Panc1 (cell line): ENCODE data around the gene WWOX. TPM values are rescaled to one million over a fixed set of nuclear protein-coding genes. Genes with fewer than 3 reads are reported as not detected.

Source experiments
- ATAC-seq: fragments of 200-7000 bp; cut with Tn5 transposase; 2 replicates; pipeline ENCODE4 v1.9.1; 2020; ENCODE audit warnings: mild to moderate bottlenecking, moderate library complexity
- BruUV-seq: library from RNA; stranded (reverse); fragments of 400-500 nt; replicated peaks from 2 replicates; lab custom pipeline; 2021; lab: Mats Ljungman, UMichigan
- CTCF ChIA-PET: fragments of 300-600 bp; sonication (Branson Sonifier 250); formaldehyde crosslinking; loops from one replicate; lab custom pipeline; 2022; ENCODE audit warnings: antibody characterized with exemption; lab: Charles Lee
- POLR2A ChIA-PET: fragments of 300-600 bp; sonication (Branson Sonifier 250); formaldehyde crosslinking; loops from one replicate; lab custom pipeline; 2022; ENCODE audit warnings: antibody characterized with exemption; lab: Charles Lee
- DNase-seq: peaks from one replicate; pipeline ENCODE4 v3.0.0-alpha.2; 2010; ENCODE audit warnings: low read depth, low spot score
- H3K27ac ChIP-seq: 2 replicates; pipeline ENCODE4 v1.5.1; 2011; ENCODE audit warnings: mild to moderate bottlenecking, low read length, inconsistent platforms
- H3K27me3 ChIP-seq: fragments of 200-500 bp; sonication (Bioruptor generic); 2 replicates; pipeline ENCODE4 v1.6.0; 2014; ENCODE audit warnings: low read length, inconsistent platforms; ENCODE audit not compliant: control insufficient read depth, insufficient read depth
- H3K36me3 ChIP-seq: fragments of 200-500 bp; sonication (Bioruptor generic); 2 replicates; pipeline ENCODE4 v1.5.1; 2014; ENCODE audit warnings: inconsistent platforms, mild to moderate bottlenecking, low read length, moderate library complexity; ENCODE audit not compliant: control insufficient read depth, insufficient read depth
- H3K4me1 ChIP-seq: 2 replicates; pipeline ENCODE4 v1.5.1; 2011; ENCODE audit warnings: inconsistent platforms, mild to moderate bottlenecking, low read length, moderate library complexity; ENCODE audit not compliant: control insufficient read depth, insufficient read depth
- H3K4me3 ChIP-seq, 2 experiments: 2 replicates each; pipeline ENCODE4 v1.5.1; 2011 to 2012; ENCODE audit warnings: low read depth in 2 of 2, low read length in 2 of 2, mild to moderate bottlenecking in 2 of 2, inconsistent platforms in 1 of 2, moderate library complexity in 1 of 2
- H3K9me3 ChIP-seq: fragments of 200-500 bp; sonication (Bioruptor generic); 2 replicates; pipeline ENCODE4 v1.5.1; 2014; ENCODE audit warnings: low read depth, mild to moderate bottlenecking, inconsistent platforms, low read length, moderate library complexity; ENCODE audit not compliant: control insufficient read depth, insufficient read depth
- POLR2AphosphoS5 ChIP-seq: IDR thresholded peaks from 2 replicates; pipeline ENCODE4 v1.6.1; 2012; ENCODE audit warnings: mild to moderate bottlenecking, low read depth, low read length, moderate library complexity
- SIN3A ChIP-seq: IDR thresholded peaks from 2 replicates; pipeline ENCODE4 v1.6.1; 2012; ENCODE audit warnings: low read depth, mild to moderate bottlenecking, low read length, moderate library complexity, borderline replicate concordance; ENCODE audit not compliant: insufficient read depth
- TCF7L2 ChIP-seq: IDR thresholded peaks from 2 replicates; pipeline ENCODE4 v1.6.1; 2011; ENCODE audit warnings: mild to moderate bottlenecking, low read depth, low read length, inconsistent platforms
- in situ Hi-C: cut with HindIII; loops from 2 replicates; pipeline ENCODE4 v1.10.0; 2016; ENCODE audit warnings: low sequenced_read_pairs, low pct_unique_long_range_greater_than_20kb
- intact Hi-C: fragments of 100-400 bp; cut with micrococcal nuclease; formaldehyde crosslinking; loops from one replicate; pipeline ENCODE4 v1.10.0; 2022; ENCODE audit not compliant: unreplicated experiment
- total RNA-seq: library from RNA; stranded (reverse); gene quantifications from one replicate; pipeline ENCODE4 v1.2.1, GENCODE V29; 2021; ENCODE audit not compliant: unreplicated experiment
- TF ChIP-seq, protein P1 (sequence below): fragments of 450-650 bp; IDR thresholded peaks from 2 replicates; pipeline ENCODE4 v1.5.1; 2017; ENCODE audit warnings: mild to moderate bottlenecking
- TF ChIP-seq, protein P2 (sequence below), 2 experiments: IDR thresholded peaks; 2 replicates each; pipeline ENCODE4 v1.6.1; 2011 to 2012; ENCODE audit warnings: low read depth in 2 of 2, control low read depth in 1 of 2, low read length in 1 of 2, mild to moderate bottlenecking in 1 of 2, moderate library complexity in 1 of 2; ENCODE audit not compliant: insufficient read depth in 1 of 2

Gene WWOX
- total RNA-seq, 1 experiment from 2014 or later, result 12.5 TPM

DNA sequence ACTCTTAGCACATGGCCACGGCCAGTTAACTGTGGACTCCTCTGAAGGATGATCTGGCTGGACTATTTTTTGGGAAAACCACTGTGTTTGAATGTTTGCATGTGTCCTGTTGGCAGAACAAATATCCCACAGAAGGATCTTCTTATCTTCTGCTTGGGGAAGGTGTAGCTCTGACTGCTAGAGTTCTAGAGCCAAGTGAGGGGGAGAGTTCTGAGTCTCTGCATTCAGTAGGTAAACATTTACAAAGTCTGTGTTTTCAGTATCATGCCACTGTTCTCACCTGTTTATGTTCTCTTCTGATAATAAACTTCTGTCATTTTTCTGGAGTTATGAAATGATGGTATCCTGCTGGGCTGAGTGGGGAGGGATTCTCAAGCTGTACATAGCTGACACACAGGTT is 241.1 kb downstream of the WWOX start:
- Histone ChIP-seq H3K27ac (no peak overlapping the region), H3K9me3 (no peaks in the 10 kb centered on the region), H3K27me3 (no peaks in the 10 kb centered on the region), H3K4me1 (no peaks in the 10 kb centered on the region), H3K4me3 (no peak overlapping the region), H3K36me3 (no peaks in the 10 kb centered on the region)
- ATAC-seq (no peak), DNase-seq (no peak)
- in situ Hi-C loops (no loop called here), intact Hi-C loops (no loop called here)
- BruUV-seq, result no TSS peak
- POLR2A ChIA-PET, result no interaction called here
- TF ChIP-seq POLR2AphosphoS5 (no peak), SIN3A (no peak), TCF7L2 (no peak)
- TF ChIP-seq, protein P1, sequence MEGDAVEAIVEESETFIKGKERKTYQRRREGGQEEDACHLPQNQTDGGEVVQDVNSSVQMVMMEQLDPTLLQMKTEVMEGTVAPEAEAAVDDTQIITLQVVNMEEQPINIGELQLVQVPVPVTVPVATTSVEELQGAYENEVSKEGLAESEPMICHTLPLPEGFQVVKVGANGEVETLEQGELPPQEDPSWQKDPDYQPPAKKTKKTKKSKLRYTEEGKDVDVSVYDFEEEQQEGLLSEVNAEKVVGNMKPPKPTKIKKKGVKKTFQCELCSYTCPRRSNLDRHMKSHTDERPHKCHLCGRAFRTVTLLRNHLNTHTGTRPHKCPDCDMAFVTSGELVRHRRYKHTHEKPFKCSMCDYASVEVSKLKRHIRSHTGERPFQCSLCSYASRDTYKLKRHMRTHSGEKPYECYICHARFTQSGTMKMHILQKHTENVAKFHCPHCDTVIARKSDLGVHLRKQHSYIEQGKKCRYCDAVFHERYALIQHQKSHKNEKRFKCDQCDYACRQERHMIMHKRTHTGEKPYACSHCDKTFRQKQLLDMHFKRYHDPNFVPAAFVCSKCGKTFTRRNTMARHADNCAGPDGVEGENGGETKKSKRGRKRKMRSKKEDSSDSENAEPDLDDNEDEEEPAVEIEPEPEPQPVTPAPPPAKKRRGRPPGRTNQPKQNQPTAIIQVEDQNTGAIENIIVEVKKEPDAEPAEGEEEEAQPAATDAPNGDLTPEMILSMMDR, result no peak
- TF ChIP-seq, protein P2, sequence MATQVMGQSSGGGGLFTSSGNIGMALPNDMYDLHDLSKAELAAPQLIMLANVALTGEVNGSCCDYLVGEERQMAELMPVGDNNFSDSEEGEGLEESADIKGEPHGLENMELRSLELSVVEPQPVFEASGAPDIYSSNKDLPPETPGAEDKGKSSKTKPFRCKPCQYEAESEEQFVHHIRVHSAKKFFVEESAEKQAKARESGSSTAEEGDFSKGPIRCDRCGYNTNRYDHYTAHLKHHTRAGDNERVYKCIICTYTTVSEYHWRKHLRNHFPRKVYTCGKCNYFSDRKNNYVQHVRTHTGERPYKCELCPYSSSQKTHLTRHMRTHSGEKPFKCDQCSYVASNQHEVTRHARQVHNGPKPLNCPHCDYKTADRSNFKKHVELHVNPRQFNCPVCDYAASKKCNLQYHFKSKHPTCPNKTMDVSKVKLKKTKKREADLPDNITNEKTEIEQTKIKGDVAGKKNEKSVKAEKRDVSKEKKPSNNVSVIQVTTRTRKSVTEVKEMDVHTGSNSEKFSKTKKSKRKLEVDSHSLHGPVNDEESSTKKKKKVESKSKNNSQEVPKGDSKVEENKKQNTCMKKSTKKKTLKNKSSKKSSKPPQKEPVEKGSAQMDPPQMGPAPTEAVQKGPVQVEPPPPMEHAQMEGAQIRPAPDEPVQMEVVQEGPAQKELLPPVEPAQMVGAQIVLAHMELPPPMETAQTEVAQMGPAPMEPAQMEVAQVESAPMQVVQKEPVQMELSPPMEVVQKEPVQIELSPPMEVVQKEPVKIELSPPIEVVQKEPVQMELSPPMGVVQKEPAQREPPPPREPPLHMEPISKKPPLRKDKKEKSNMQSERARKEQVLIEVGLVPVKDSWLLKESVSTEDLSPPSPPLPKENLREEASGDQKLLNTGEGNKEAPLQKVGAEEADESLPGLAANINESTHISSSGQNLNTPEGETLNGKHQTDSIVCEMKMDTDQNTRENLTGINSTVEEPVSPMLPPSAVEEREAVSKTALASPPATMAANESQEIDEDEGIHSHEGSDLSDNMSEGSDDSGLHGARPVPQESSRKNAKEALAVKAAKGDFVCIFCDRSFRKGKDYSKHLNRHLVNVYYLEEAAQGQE (IDR thresholded peaks at IDR 0.05; ENCODE audit: insufficient read depth in 1 of 2, low read depth in 2 of 2, low read length in 1 of 2), result no peak
- CTCF ChIA-PET, result no interaction called here

DNA sequence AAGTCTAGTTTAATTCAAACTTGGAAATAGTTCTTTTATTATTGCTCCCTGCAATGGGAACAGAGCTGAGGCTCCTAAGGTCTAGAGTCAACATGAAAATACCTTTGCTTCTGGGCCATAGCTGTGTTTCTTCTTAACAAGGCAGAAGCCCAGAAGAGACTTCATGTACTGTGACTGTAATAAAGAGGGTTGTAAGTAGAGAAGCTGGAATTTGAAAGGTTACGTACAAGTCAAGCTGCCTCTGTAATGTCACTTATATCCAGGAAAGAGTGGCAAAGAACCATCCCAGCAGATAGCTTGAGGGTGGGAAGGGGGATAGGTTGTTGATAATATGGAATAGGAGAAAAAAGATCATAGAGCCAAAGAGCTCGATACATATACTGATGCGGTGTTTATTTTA is 248.6 kb downstream of the WWOX start:
- Histone ChIP-seq H3K36me3 (no peaks in the 10 kb centered on the region), H3K27ac (no peak overlapping the region), H3K27me3 (no peaks in the 10 kb centered on the region), H3K4me3 (no peak overlapping the region), H3K4me1 (no peaks in the 10 kb centered on the region), H3K9me3 (no peaks in the 10 kb centered on the region)
- intact Hi-C loops, result no loop called here
- DNase-seq (no peak), ATAC-seq (no peak)
- in situ Hi-C loops, result no loop called here
- ChIA-PET POLR2A (no interaction called here), CTCF (no interaction called here)
- no TSS peak for BruUV-seq
- TF ChIP-seq POLR2AphosphoS5, result no peak
- no peak for TF ChIP-seq TCF7L2
- TF ChIP-seq SIN3A, result no peak
- TF ChIP-seq, protein P2 (IDR thresholded peaks at IDR 0.05; ENCODE audit: insufficient read depth in 1 of 2, low read depth in 2 of 2, low read length in 1 of 2), result no peak
- TF ChIP-seq, protein P1, result no peak
